Measurements from ENCODE around the gene KIF13A.

GRCh38 chr6:17817763-17818162, 169.7 kb downstream of the KIF13A start:
- no peak for TF ChIP-seq CTCF (IDR thresholded peaks at IDR 0.05)
- TF ChIP-seq ZFX (IDR thresholded peaks at IDR 0.05; ENCODE audit: borderline replicate concordance): no peak

All from 22Rv1 (cell line).